Occipital lobe (tissue), 2 donors: Measurements from ENCODE around the gene PRKG2. TPM values are rescaled to one million over a fixed set of nuclear protein-coding genes. Genes with fewer than 3 reads are reported as not detected.
"Not testable (repeated sequence)": the region's sequence is repeated elsewhere in the genome, so short reads cannot be mapped to it uniquely, and the experiment has no call there.

Experiments
- DNase-seq: peaks from one replicate; lab custom pipeline; 2025; lab: John Stamatoyannopoulos, UW
- total RNA-seq: library from RNA; depleted of rRNA; stranded (reverse); fragments of >200 nt; gene quantifications from one replicate; pipeline ENCODE4 v1.2.3, GENCODE V29; 2014

The PRKG2 gene
- total RNA-seq, 1 donor from 2014 or later = 15.0 TPM

DNA sequence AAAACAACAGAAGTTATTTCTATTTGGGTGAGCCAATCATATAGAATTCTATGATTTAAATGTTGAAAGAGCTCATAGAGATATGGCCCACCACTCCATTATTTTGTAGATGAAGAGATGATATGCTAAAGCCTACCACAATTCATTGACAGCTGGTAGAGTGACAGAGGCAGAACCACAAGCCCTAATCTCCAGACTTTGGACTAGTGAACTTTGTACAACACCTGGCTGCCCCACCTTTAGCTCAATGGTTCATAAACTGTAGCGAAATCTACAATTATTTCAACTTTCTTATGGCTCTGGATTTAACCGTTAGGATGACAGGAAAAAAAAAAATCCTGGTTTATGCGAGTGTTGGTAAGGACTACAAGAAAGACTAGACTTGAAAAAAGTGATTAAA, 50.9 kb downstream of the PRKG2 start:
- no peak for DNase-seq

DNA sequence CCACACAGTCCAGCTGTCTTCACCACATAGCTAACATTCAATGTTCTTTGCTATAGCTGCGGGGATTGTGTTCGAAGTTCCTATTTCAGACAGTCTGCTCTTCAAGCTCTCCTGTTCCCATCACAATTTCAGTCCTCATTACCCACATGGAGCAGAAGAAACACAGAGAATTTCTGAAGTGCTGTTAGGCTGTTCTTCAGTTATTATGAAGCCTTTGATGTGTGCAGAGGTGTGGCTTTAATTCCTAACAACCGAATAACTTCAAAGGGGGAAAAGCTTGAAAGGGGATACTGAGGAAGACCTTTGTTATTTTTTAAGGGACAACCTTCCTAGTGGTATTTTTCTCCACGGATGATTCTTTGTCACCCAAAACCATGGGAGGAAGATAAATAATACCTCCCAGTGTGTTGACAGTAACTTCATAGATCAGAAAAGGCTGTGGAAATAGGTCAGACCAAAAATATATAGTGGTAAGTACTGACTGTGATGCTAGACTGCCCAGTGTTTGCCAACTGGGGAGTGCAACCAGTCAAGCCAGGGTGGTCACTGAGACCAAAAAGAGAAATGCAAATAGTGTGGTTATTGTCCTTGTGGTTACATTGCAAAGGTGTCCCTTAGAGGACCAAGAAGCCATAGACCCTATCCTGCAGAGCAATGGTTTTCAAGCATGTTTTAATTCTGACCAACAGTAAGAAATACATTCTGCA, 52.1 kb downstream of the PRKG2 start:
- DNase-seq = no peak

DNA sequence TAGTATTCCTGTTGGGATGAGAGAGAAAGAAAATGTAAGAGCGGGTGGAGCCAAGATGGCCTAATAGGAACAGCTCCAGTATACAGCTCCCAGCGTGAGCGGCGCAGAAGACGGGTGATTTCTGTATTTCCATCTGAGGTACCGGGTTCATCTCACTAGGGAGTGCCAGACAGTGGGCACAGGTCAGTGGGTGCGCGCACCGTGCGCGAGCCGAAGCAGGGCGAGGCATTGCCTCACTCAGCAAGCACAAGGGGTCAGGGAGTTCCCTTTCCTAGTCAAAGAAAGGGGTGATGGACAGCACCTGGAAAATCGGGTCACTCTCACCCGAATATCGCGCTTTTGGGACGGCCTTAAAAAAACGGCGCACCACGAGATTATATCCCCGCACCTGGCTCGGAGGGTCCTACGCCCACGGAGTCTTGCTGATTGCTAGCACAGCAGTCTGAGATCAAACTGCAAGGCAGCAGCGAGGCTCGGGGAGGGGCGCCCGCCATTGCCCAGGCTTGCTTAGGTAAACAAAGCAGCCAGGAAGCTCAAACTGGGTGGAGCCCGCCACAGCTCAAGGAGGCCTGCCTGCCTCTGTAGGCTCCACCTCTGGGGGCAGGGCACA, 61.2 kb downstream of the PRKG2 start:
- DNase-seq = not testable (repeated sequence)

DNA sequence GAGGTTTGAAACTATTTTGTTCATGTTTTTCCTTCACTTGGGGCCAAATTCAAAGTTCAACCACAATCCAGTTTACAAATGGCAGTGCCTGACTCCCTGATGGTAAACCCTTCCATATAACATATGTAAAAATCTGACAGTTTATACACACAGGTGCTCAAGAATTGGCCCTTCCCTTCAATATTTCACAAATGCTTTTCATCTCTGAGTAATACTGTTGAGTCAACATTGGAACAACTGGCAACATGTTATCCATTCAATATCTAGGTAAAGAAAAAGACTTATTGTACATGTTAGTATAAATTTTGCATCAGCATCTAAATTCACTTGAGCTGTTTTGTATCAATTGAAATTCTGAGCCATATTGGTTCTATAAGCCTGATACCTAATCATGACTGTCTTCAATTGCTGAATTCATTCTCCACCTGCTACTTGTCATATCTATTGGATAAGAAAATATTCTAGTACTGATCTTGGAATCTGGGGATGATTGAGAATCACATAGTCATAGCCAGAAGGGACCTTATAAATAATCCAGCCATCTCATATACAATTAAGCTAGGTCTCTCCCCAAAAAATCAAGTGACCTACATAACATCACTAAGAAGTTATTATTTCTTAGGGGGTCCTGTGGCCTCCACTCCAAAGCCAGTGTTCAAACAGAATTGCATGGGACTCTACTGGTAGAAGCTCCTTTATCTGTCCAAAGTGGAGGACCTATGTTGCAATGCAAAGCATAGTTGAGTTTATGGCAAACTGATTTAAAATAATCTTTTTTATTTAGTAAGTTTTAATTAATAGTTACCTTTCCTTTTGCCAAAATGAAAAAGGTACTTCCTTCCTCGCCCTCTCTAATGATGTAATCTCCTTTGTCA, 61.9 kb downstream of the PRKG2 start:
- DNase-seq = no peak

DNA sequence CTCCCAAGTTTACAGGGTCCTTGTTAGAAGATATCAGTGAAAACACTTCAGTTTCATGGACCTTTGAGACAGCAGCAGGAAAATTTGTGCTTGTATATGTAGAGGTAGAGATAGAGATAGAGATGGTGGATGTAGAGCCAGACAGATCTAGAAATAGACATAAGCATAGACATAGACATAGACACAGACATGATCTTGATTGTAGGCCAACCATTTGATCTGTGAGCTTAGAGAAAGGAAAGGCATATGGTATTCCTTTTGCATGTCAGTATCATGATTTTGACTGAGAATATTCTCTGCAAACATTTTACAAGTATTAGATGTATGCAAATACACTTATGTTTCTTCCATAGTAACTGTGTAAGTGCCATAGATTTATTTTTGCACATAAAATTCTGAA, 65.0 kb downstream of the PRKG2 start:
- no peak for DNase-seq

DNA sequence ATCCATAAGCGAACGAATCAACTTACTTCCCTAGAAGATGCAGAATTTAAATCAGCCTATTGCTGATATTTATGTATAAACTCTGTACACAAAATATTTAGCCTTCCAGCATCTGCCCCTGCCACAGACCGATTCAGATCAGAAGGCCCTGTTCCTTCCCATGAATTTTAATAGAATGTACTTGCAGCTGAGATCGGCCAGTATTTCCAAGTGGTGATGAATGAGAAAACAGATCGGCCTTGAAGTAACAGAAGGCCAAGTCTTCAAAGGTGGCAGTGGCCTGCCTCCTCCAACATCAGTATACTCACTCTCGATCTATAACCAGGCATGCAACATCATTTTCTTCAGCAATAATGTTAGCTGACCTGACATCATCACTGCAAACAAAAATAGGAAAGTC, 66.4 kb downstream of the PRKG2 start:
- no peak for DNase-seq

DNA sequence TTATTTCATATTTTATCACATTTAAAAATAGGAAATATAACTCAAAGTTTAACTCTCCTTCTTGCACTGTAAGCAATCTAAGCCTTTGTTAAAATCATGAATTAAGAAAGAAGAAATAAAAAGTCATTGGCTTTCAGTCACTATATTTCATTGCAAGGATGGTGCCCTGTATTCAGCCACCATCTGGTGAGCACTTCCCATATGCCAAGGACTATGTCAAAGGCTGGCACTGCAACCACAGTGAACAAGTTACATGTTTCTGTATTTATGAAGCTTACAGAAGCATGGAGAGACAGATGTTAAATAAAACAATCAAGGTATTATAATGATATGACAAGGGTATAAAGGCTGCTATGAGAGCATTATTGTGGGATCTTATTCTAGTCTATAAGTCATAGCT, 68.6 kb downstream of the PRKG2 start:
- no peak for DNase-seq

DNA sequence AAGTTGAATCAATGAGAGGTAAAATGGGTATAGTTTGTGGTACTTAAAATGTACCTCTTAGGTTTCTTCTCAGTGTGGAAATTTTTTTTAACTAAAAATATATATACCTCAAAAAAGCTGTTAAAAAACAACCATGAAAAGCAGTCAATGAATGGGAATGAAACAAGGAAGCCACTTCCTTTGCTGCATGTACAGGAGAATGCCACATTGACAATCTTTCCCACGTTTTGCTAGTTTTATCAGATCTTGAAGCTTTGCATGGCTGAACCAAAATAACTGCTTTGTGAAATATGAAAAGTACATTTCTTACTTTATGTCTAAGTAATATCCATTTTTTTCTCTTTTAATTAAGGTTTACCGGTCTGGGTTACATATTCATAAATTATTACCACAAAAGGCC, 71.8 kb downstream of the PRKG2 start:
- DNase-seq = no peak

DNA sequence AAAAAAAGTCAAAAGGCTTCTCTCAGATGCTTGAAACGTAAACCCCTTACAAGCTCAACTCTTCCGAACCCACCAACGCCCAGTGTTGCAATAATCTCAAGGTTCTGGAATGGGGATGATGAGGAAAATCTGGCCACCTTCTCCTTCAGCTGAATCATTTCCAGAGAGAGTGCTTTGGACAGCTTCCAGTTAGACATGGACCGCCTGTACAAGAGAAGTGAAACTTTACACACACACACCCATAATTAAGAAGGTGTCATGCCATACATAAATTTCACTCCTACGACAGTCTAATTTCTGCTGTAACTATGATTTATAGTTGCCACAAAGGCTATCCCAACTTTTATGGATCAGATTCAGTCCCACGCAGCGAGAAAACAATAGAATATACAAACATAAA, 72.3 kb downstream of the PRKG2 start:
- DNase-seq = no peak

DNA sequence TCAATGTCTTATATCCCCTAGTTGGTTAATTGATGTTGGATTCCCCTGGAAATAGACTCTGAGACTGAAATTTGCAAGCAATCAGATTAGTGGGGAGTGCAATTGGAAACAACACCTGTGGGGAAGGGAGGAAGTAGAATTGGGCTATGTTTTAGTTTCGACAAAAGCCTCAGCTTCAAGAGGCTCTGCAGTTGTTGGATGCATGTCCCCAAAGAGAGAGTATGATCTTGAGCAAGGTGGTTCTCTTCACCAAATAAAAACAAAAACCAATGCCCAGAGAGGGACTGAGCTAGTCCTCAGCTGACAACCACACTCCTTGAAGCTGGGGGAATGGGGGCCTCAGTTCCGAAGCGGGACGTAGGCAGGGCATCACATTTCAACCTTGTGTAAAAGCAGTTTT, 77.1 kb downstream of the PRKG2 start:
- no peak for DNase-seq

DNA sequence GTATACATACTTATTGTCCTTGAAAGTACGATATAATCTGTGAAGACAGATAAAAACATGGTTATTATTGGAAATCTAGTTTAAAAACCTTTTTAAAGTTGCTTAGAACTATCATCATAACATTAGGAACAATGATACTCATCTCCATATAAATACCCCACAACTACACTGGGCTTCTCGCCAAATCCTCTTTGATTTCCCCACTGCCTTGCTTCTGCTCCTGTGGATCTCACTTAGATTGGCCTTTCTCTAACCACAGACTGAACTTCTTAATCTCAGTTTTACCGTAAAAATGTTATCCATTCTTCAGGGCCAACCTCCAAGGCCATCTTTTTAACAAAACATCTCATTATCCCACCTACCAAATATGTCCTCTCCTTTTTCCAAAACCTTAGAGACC, 77.6 kb downstream of the PRKG2 start:
- no peak for DNase-seq

DNA sequence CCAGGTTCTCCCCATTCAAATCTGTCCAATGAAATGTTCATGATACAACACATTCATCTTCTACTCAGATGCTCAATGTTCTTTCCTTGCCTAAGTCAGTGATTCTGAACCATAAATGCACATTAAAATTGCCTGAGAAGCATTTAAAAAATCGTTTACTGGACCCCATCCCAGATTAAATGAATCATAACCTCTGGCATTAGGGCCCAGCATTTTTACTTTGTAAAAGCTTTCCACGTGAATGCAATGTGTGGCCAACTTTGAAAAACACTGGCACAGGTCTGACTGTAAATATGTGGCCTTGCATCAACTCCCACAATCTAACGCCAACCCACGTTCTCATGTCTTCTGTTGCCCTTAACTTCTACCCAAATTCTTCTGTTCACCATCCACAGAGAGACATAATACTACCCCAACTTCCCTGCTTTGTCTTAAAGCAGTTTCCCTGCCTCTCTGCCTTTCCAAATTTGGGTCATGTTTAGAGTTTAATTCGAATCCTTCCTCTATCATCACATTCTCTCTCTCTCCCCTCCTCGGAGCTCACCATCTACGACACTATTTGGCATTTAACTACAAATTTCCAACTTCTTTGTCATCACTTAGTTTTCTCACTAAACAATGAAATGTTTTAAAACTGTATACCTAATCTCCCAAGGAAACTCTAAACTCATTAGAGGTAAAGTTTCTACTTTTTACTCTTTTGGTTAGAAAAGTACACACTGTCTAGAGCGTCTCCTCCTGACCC, 78.7 kb downstream of the PRKG2 start:
- no peak for DNase-seq

DNA sequence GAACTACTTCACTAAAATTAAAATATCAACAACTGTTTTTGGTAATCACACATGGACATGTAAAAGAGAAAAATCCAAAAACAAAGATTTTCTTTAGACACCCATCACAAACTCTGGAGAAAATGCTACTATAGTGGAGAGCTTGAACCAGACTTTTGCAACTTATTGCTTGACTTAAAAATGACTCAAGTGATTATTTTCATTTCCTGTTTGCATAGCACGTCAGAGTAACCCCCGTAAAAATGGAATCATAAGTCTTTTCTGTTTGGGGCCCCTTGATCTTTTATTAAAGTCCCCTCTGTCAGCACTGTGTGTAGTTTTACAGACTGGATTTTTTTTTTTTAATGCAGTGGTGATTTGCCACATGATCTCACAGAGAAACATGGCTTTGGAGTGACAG, 79.5 kb downstream of the PRKG2 start:
- no peak for DNase-seq

DNA sequence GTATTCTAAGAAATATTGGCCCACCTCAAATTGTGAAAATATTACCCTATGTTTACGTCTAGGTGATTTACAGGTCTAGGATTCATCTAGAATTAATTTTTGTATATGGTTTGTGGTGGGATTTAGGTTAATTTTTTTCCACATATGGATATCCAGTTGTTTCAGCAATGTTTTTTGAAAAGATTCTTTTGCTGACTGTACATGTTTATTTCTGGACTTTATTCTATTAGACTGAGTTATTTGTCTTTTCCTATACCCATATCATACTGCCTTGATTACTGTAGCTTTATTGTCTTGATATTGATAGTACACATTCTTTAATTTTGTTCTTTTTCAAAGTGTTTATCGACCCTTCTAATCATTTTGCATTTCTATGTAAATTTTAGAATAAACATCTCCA, 83.5 kb downstream of the PRKG2 start:
- no peak for DNase-seq

DNA sequence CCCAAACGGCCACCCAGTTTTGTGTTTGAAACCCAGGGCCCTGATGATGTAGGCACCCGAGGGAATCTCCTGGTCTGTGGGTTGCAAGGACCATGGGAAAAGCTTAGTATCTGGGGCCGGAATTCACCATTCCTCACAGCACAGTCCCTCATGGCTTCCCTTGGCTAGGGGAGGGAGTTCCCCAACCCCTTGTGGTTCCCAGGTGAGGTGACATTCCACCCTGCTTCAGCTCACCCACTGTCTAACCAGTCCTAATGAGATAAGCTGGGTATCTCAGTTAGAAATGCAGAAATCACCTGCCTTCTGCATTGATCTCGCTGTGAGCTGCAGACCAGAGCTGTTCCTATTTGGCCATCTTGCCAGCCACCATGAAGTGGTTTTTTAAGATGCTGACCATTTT, 84.0 kb downstream of the PRKG2 start:
- no peak for DNase-seq

DNA sequence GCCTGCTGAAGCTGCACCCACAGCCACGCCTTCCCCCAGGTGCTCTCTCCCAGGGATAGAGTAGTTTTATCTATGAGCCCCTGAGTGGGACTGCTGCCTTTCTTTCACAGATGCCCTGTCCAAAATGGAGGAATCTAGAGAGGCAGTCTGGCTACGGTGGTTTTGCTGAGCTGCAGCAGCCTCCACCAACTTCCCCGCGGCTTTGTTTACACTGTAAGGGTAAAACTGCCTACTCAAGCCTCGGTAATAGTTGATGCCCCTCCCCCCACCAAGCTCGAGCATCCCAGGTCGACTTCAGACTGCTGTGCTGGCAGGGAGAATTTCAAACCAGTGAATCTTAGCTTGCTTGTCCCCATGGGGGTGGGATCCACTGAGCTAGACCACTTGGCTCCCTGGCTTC, 84.5 kb downstream of the PRKG2 start:
- no peak for DNase-seq

DNA sequence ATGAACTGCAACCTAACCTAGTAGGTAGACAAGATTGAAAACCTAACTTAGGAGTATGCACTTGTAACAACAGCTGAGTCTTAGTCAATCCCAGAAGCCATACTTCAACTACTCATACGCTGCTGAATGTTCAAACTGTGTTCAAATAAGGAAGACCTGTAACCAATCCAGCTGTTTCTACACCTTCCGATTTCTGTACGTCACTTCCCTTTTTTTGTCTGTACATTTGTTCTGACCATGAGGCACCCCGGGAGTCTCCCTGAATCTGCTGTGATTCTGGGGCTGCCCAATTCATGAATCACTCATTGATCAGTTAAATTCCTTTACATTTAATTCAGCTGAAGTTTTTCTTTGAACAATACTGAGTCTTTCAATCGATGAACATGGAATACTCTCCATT, 95.0 kb downstream of the PRKG2 start:
- DNase-seq = no peak

DNA sequence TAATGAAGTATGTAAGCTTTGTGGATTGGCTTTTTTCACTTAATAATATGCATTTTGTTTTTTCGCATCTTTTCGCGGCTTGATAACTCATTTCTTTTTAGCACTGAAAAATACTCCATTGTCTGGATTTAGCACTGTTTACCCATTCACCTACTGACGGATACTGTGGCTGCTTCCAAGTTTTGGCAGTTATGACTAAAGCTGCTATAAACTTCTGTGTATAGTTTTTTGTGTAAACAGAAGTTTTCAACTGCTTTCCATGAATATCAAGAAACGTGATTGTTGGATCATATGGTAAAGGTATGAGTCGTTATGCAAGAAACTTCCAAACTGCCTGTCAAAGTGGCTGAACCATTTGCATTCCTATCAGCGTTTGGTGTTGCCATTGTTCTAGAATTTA, 96.9 kb downstream of the PRKG2 start:
- no peak for DNase-seq

DNA sequence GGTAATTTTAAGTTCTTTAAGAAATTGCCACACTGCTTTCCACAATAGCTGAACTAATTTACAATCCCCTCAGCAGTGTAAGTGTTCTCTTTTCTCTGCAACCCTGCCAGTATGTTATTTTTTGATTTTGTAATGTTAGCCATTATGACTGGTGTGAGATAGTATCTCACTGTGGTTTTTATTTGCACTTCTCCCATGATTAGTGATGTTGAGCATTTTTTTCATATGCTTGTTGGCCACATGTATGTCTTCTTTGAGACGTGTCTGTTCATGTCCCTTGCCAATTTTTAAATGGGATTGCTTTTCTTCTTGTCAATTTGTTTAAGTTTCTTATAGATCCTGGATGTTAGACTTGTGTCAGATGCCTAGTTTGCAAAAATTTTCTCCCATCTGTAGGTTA, 98.5 kb downstream of the PRKG2 start:
- DNase-seq = no peak

DNA sequence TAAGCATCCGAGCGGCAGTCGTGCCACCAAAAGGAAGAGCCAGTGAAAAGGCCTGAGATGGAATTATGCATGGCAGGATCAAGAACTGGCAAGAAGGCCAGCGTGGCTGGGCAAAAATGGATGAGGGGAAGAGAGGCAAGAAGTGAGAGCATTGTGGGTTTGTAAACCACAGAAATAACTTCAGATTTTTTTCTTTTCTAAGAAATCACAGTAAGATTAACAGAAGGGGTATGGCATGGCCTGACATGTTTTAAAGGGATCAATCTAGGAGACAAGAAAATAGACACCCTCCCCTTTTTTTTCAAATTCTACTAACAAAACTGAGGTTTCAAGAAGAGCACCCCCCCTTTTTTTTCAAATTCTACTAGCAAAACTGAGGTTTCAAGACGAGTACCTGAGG, 102.0 kb downstream of the PRKG2 start:
- DNase-seq = no peak

DNA sequence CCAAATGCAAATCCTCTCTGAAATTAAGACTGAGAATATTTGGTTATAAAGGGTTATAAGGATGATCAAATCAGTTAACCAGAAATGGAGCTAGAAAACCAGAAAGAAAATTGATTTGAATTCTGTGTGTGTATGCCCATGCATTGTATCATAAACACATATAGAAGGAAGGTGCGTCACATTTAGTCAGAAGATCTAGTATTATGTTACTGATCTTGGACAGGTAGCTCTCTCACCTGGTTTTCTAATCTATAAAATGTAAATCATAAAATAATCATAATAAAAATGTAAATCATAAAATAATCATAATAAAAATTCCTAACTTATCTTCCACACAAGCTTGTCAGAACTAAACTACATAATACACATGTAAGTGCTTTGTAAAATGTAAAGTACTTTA, 105.7 kb downstream of the PRKG2 start:
- no peak for DNase-seq

DNA sequence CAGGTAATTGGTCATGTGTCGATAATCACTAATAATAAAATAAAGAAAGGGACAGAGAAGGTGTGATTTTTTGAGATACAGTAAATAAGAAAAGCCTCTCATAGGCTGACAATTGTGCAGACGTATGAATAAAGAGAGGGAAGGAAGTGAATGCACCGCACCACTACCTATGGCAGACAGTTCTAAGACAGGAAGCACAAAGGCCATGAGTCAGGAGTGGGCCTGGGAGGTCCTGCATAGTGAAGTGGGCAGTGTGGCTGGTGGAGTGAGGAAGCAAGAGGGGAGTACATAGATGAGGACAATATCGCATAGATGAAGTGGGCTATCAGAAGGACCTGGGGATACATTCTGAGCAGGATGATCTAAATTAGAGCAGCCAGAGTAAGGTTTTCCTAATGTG, 108.9 kb downstream of the PRKG2 start:
- no peak for DNase-seq
